ENCODE results near the gene CYP11A1.

The CYP11A1 gene

GRCh38 chr15:74318376-74319137 is 48.9 kb downstream of the CYP11A1 start:
- no peak for DNase-seq

- peak; percentile 84 for DNase-seq
These were observed 49.5 kb downstream of the CYP11A1 start for GRCh38 chr15:74317820-74318375.

GRCh38 chr15:74316141-74316540 is 51.3 kb downstream of the CYP11A1 start:
- DNase-seq = no peak

GRCh38 chr15:74315626-74316025 is 51.8 kb downstream of the CYP11A1 start:
- no peak for DNase-seq

GRCh38 chr15:74314795-74315438 is 52.5 kb downstream of the CYP11A1 start:
- no peak for DNase-seq

- no peak for DNase-seq
These were observed 53.6 kb downstream of the CYP11A1 start for GRCh38 chr15:74313889-74314288.

GRCh38 chr15:74312445-74313007 is 54.9 kb downstream of the CYP11A1 start:
- no peak for DNase-seq

GRCh38 chr15:74311734-74312444 is 55.6 kb downstream of the CYP11A1 start:
- DNase-seq = peak; percentile 82

GRCh38 chr15:74307827-74308811 is 59.3 kb downstream of the CYP11A1 start:
- peak; percentile 80 for DNase-seq

- peak; percentile 78 for DNase-seq
These were observed 60.6 kb downstream of the CYP11A1 start for GRCh38 chr15:74306781-74307217.

GRCh38 chr15:74305687-74306086 is 61.8 kb downstream of the CYP11A1 start:
- no peak for DNase-seq

- no peak for DNase-seq
These were observed 63.0 kb downstream of the CYP11A1 start for GRCh38 chr15:74304431-74304830.

GRCh38 chr15:74303741-74304309 is 63.6 kb downstream of the CYP11A1 start:
- no peak for DNase-seq

GRCh38 chr15:74302821-74303359 is 64.6 kb downstream of the CYP11A1 start:
- peak; percentile 85 for DNase-seq

- DNase-seq = no peak
These were observed 65.7 kb downstream of the CYP11A1 start for GRCh38 chr15:74301583-74302361.

GRCh38 chr15:74300057-74300795 is 67.2 kb downstream of the CYP11A1 start:
- DNase-seq = no peak

- no peak for DNase-seq
These were observed 69.6 kb downstream of the CYP11A1 start for GRCh38 chr15:74297887-74298286.

- DNase-seq = no peak
These were observed 71.6 kb downstream of the CYP11A1 start for GRCh38 chr15:74295800-74296199.

- no peak for DNase-seq
These were observed 73.4 kb downstream of the CYP11A1 start for GRCh38 chr15:74294010-74294409.

All from islet precursor cell (in vitro differentiated cells).